Measurements from ENCODE around the gene PAPPA2. TPM values are rescaled to one million over a fixed set of nuclear protein-coding genes. Genes with fewer than 3 reads are reported as not detected.
"Not testable (repeated sequence)": the region's sequence is repeated elsewhere in the genome, so short reads cannot be mapped to it uniquely, and the experiment has no call there.

The PAPPA2 gene
- polyA plus RNA-seq, 1 donor, result 0.39 TPM

GRCh38 chr1:176692988-176693696 lies 230.2 kb downstream of the PAPPA2 start:
- no peak for DNase-seq (ENCODE audit: low read depth)

- no peak for DNase-seq (ENCODE audit: low read depth)
Observed at GRCh38 chr1:176693697-176694329, 230.8 kb downstream of the PAPPA2 start.

GRCh38 chr1:176694713-176695112 lies 231.7 kb downstream of the PAPPA2 start:
- DNase-seq (ENCODE audit: low read depth), result no peak

- DNase-seq (ENCODE audit: low read depth), result no peak
Observed at GRCh38 chr1:176696109-176696508, 233.1 kb downstream of the PAPPA2 start.

GRCh38 chr1:176696689-176697088 lies 233.7 kb downstream of the PAPPA2 start:
- no peak for DNase-seq (ENCODE audit: low read depth)

GRCh38 chr1:176699821-176700220 lies 236.8 kb downstream of the PAPPA2 start:
- no peak for DNase-seq (ENCODE audit: low read depth)

GRCh38 chr1:176701151-176701866 lies 238.3 kb downstream of the PAPPA2 start:
- DNase-seq (ENCODE audit: low read depth), result no peak

GRCh38 chr1:176702901-176703300 lies 239.9 kb downstream of the PAPPA2 start:
- DNase-seq (ENCODE audit: low read depth), result no peak

- no peak for DNase-seq (ENCODE audit: low read depth)
Observed at GRCh38 chr1:176705585-176705984, 242.6 kb downstream of the PAPPA2 start.

- DNase-seq (ENCODE audit: low read depth), result no peak
Observed at GRCh38 chr1:176717066-176717750, 254.2 kb downstream of the PAPPA2 start.

- no peak for DNase-seq (ENCODE audit: low read depth)
Observed at GRCh38 chr1:176719447-176719846, 256.5 kb downstream of the PAPPA2 start.

- no peak for DNase-seq (ENCODE audit: low read depth)
Observed at GRCh38 chr1:176720838-176721237, 257.9 kb downstream of the PAPPA2 start.

GRCh38 chr1:176733661-176734060 lies 270.7 kb downstream of the PAPPA2 start:
- DNase-seq (ENCODE audit: low read depth), result no peak

- no peak for DNase-seq (ENCODE audit: low read depth)
Observed at GRCh38 chr1:176735201-176735600, 272.2 kb downstream of the PAPPA2 start.

- no peak for DNase-seq (ENCODE audit: low read depth)
Observed at GRCh38 chr1:176736015-176736414, 273.0 kb downstream of the PAPPA2 start.

GRCh38 chr1:176741181-176741580 lies 278.2 kb downstream of the PAPPA2 start:
- DNase-seq (ENCODE audit: low read depth), result no peak

GRCh38 chr1:176742322-176742721 lies 279.3 kb downstream of the PAPPA2 start:
- DNase-seq (ENCODE audit: low read depth), result no peak

GRCh38 chr1:176744142-176744541 lies 281.2 kb downstream of the PAPPA2 start:
- DNase-seq (ENCODE audit: low read depth), result no peak

- no peak for DNase-seq (ENCODE audit: low read depth)
Observed at GRCh38 chr1:176745945-176746344, 283.0 kb downstream of the PAPPA2 start.

- no peak for DNase-seq (ENCODE audit: low read depth)
Observed at GRCh38 chr1:176752505-176752904, 289.5 kb downstream of the PAPPA2 start.

- no peak for DNase-seq (ENCODE audit: low read depth)
Observed at GRCh38 chr1:176754676-176755075, 291.7 kb downstream of the PAPPA2 start.

GRCh38 chr1:176756817-176757216 lies 293.8 kb downstream of the PAPPA2 start:
- DNase-seq (ENCODE audit: low read depth), result not testable (repeated sequence)

Data from forelimb muscle (tissue), 1 donor.